Measurements from ENCODE around the gene HOXB9. TPM values are rescaled to one million over a fixed set of nuclear protein-coding genes. Genes with fewer than 3 reads are reported as not detected.
A peak's percentile ranks its signal among the peaks of the same experiment; 100 is the strongest.

Gene HOXB9
- total and polyA plus RNA-seq, 9 of the 15 experiments (the other 6 are each of a cell fraction or from before 2014, with no cell fraction given): 3.1 to 196 (median 77.6) TPM

DNA sequence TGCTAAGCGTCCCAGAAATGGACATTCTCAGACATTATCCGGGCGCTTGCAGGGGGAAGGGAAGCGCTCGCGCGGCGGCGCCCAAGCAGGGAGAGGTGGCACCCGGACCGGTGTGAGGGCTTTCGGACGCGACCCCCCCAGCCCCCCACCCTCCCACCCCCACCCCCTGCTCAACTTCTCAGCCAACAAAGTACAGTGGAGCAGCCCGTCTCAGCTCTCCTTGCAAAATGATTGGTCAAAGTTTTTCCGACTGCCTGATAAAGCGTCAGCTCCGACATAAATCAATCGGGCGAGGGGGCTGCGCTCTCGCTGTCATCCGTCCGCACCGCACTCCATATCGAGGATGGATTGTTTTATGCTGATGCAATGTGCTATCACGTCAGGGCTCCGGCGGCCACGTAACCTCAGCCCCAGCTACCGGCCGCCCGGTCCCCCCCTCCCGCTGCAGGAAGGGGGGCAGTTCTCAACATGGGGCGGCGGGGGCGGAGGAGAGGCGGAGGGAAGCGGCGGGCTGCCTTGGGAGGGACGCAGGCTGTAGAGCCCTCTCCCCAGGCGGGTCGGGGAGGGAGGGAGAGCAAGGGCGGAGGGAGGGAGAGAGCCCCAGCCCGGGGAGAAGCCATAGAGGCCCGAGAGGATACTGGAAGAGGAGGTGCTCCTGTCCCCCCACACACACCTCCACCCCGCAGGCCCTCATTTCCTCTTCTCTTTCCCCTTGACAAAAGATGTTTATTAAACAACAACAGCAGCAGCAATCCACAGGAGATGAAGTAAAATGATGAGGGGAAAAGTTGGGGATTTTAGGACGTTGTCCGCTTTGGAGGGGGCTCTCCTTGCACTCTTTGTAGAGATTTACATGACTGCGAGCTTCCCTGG lies at the start of gene HOXB9 (continued):
- TF ChIP-seq CHD7 (IDR thresholded peaks at IDR 0.05; ENCODE audit: low read depth, low read length) (no peak), CBX2 (IDR thresholded peaks at IDR 0.05; ENCODE audit: insufficient read depth, low read length, poor library complexity, severe bottlenecking) (no peak), HLTF (IDR thresholded peaks at IDR 0.05) (no peak), SRSF7 (optimal IDR thresholded peaks at IDR 0.05; ENCODE audit: low read depth, low read length) (no peak), ZNF551 (CRISPR knock-in tag; IDR thresholded peaks at IDR 0.05) (no peak), ZNF644 (tag; IDR thresholded peaks at IDR 0.05; ENCODE audit: low read depth) (peak; percentile 12; the same call in 1 of the 2 replicates), TAF7 (tag; IDR thresholded peaks at IDR 0.05) (peak; percentile 12; the same call in 1 of the 2 replicates), ZKSCAN1 (IDR thresholded peaks at IDR 0.05; ENCODE audit: low read depth, low read length) (no peak; the same call in 1 of the 2 replicates), NCOA6 (IDR thresholded peaks at IDR 0.05) (no peak), MCM7 (IDR thresholded peaks at IDR 0.05) (no peak), ZNF778 (CRISPR knock-in tag; IDR thresholded peaks at IDR 0.05) (no peak)
- TF ChIP-seq, protein P1, sequence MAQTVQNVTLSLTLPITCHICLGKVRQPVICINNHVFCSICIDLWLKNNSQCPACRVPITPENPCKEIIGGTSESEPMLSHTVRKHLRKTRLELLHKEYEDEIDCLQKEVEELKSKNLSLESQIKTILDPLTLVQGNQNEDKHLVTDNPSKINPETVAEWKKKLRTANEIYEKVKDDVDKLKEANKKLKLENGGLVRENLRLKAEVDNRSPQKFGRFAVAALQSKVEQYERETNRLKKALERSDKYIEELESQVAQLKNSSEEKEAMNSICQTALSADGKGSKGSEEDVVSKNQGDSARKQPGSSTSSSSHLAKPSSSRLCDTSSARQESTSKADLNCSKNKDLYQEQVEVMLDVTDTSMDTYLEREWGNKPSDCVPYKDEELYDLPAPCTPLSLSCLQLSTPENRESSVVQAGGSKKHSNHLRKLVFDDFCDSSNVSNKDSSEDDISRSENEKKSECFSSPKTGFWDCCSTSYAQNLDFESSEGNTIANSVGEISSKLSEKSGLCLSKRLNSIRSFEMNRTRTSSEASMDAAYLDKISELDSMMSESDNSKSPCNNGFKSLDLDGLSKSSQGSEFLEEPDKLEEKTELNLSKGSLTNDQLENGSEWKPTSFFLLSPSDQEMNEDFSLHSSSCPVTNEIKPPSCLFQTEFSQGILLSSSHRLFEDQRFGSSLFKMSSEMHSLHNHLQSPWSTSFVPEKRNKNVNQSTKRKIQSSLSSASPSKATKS (CRISPR knock-in tag; IDR thresholded peaks at IDR 0.05): no peak
- TF ChIP-seq, protein P2, sequence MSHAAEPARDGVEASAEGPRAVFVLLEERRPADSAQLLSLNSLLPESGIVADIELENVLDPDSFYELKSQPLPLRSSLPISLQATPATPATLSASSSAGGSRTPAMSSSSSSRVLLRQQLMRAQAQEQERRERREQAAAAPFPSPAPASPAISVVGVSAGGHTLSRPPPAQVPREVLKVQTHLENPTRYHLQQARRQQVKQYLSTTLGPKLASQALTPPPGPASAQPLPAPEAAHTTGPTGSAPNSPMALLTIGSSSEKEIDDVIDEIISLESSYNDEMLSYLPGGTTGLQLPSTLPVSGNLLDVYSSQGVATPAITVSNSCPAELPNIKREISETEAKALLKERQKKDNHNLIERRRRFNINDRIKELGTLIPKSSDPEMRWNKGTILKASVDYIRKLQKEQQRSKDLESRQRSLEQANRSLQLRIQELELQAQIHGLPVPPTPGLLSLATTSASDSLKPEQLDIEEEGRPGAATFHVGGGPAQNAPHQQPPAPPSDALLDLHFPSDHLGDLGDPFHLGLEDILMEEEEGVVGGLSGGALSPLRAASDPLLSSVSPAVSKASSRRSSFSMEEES (CRISPR knock-in tag; IDR thresholded peaks at IDR 0.05): no peak

Data from K562 (cell line).